Fibroblast of mammary gland (primary cell): ENCODE results near the gene NOC4L.
A peak's percentile ranks its signal among the peaks of the same experiment; 100 is the strongest.

Experiments
- DNase-seq: peaks from one replicate; pipeline ENCODE4 v3.0.0-alpha.2; 2010; ENCODE audit warnings: low read depth
- H3K4me3 ChIP-seq: 2 replicates; pipeline ENCODE4 v1.5.1; 2011; ENCODE audit warnings: low read depth, mild to moderate bottlenecking, low read length, moderate library complexity; ENCODE audit not compliant: control insufficient read depth
- TF ChIP-seq, protein P1 (sequence below): conservative IDR thresholded peaks from 2 replicates; pipeline ENCODE4 v1.5.1; 2011; ENCODE audit warnings: low read depth, low read length, inconsistent platforms; ENCODE audit not compliant: control insufficient read depth, insufficient read depth

NOC4L gene

DNA sequence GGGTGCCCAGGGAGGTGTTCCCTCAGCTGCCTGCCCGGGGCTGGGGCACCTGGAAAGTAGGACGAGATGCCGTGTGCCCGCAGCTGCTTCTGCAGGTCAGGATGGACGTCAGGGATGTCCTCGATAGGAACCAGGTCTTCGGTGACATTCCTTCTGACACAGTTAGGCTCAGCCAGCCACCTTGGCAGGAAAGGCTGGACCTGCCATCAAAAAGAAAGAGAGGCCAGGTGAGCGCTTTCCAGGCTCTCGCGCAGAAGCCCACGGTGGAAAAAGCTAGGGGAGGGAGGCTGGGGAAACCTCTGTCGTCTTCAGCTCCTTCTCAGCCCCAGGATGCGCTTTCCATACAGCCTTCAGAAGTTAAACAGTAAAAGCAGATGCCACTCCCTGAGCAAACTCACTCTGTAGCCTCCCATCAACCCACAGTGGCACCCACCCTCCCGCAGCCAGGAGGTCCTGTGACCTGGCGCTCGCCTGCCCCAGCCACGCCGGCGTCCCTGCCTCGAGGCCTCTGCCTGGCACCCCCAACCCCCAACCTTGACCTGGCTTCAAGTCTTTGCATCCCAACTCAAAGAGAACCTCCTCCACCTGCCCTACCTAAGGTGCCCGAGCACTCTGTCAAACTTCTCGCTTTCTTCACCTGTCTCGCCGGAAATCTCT, 1.4 kb upstream of the NOC4L start:
- TF ChIP-seq, protein P1, sequence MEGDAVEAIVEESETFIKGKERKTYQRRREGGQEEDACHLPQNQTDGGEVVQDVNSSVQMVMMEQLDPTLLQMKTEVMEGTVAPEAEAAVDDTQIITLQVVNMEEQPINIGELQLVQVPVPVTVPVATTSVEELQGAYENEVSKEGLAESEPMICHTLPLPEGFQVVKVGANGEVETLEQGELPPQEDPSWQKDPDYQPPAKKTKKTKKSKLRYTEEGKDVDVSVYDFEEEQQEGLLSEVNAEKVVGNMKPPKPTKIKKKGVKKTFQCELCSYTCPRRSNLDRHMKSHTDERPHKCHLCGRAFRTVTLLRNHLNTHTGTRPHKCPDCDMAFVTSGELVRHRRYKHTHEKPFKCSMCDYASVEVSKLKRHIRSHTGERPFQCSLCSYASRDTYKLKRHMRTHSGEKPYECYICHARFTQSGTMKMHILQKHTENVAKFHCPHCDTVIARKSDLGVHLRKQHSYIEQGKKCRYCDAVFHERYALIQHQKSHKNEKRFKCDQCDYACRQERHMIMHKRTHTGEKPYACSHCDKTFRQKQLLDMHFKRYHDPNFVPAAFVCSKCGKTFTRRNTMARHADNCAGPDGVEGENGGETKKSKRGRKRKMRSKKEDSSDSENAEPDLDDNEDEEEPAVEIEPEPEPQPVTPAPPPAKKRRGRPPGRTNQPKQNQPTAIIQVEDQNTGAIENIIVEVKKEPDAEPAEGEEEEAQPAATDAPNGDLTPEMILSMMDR = no peak
- peak overlapping the region; percentile 57 for H3K4me3 ChIP-seq
- DNase-seq = no peak

DNA sequence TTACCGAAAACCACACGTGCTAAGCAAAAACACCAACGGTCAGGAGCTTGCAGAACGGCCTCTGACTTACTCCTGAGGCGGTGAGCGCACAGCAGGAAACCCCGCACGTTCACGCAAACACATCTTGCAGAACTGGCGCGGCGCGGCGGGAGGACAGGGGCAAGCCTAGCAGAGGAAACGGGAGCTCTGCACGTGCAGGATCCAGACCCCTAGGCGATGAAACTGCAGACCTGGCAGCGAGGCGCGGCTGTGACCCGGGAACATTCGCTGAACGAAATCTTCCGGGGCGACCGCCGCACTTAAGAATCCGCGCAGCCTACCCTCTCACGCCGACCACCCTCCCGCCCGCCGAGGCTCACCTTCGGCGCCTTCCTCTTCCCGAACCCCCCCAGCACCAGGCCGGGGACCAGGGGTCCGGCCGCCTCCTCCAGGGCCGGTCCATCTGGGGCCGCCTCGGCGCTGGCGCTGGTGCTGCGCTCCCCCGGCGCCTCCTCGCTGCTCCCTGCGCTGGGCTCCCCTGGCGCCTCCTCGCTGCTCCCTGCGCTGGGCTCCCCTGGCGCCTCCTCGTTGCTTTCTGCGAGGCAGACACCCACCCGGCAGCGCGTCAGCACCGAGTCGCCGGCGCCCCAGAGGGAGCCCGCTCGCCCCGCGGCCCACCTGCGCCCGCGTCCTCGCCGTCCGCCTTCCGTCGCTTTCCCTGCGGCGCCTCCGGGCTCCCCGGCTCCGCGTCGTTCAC, 753 bp upstream of the NOC4L start:
- TF ChIP-seq, protein P1 = no peak
- DNase-seq = no peak
- peak overlapping the region; percentile 57 for H3K4me3 ChIP-seq

DNA sequence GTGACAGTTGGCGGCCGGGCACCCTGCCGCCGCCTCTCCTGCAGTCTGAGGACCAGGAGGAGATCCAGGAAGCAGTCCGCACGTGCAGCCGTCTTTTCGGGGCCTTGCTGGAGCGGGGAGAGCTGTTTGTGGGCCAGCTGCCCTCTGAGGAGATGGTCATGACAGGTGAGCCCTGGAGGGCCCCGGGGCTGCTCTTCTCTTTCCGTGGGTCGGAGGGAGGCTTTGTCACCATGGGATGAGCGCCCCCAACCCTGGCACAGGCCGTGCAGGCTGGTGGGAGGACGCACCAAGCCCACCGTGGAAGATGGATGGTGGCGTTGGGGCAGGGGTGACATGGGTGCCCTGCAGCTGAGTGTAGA, 532 bp downstream of the NOC4L start:
- peak overlapping the region; percentile 72 for H3K4me3 ChIP-seq
- TF ChIP-seq, protein P1 = no peak
- no peak for DNase-seq

DNA sequence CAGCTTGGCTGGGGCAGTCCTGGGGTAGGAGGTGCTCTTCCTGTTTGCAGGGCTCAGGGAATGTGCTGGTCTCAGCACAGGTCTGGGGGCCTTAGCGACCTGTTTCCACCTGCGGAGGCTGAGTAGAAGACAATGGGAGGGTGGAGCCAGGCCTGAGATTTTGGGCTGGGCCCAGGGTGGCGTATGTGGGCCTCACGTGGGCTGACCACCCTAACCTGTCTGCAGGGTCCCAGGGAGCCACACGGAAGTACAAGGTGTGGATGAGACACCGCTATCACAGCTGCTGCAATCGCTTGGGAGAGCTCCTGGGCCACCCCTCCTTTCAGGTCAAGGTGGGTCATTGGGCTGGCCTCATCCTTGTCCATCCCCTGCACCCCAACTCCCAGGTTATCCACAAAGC, 1.1 kb downstream of the NOC4L start:
- TF ChIP-seq, protein P1 = no peak
- H3K4me3 ChIP-seq = peak overlapping the region; percentile 72
- DNase-seq = no peak

DNA sequence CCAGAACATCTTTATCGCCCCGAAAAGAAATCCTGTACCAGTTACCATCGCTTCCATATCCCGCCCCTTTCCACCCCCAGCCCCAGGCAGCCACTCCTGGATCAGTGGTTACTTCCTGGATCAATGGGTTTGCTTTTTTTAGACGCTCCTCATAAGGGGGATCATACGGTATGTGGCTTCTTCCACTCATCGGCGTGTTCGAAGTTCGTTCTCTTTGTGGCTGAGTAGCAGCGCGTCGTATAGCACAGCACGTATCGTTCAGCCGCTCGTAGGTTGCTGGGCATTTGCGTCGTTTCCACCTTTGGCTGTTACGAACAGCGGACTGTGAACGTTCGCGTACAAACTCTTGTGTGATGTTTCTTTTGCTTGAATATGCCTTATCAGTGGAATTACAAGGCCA, 1.8 kb downstream of the NOC4L start:
- no peak for DNase-seq
- H3K4me3 ChIP-seq = no peak overlapping the region
- TF ChIP-seq, protein P1 = no peak

DNA sequence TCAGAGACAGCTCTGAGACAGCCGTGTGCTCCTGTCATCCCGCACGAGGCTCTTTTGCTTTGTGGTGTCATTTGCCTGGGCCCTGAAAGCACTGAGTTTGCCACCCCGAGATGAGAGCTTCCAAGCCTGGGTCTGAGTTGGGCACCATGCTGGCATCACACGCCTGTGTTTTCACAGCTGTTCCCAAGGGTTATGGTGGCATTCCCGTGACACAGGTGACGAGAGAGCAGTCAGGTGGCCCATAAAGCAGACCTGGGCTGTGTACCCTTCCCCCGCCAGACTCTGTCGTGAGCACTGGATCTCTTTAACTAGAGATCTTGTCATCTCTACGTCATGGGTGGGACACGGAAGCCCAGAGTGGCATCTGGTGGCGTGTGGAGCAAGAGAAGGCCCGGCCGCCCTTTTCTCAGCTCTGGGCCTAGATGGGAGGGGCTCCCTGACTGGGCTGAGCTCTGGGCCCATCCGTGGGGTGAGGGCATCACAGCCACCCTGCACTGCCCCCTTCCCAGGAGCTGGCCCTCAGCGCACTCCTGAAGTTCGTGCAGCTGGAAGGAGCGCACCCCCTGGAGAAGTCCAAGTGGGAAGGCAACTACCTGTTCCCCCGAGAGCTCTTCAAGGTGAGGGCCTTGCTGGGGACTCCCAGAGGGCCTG, 2.6 kb downstream of the NOC4L start:
- no peak overlapping the region for H3K4me3 ChIP-seq
- no peak for DNase-seq
- TF ChIP-seq, protein P1 = no peak
